ENCODE measurements around the gene TRMT61B.

The TRMT61B gene

DNA sequence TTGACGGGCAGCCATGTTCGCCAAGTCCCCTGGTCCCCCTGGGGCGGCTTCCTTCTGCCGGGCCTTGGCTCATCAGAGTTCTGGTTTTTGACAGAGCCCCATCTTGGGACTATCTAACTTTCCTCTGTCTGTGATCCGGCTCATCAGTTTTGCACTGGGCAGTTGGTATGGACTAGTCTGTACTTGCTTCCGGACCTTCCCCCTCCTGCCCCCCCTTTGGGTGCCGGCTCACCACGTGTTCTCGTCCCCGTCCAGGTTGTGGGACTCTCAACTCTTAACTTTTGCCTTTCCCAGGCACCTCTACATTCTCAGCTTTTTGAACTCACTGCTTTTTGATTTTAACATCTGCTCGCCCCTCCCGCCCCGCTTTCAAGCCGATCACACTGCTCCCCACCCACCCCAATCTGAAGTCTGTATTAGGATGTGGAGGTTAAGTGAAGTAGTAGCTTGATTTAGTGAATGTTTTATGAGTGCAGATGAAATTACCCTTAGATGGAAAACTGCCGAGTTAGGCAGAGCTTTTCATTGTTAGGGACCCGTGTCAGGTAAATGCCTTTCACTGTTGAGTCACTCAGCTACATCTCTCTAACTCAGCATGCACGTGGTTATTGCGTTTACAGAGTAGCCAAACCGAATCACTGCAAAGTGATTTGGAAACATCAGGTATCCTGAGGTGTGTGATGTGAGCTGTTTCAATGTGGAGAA, 25.2 kb upstream of the TRMT61B start:
- ATAC-seq (ENCODE audit: low read depth): peak; percentile 10
- Mint-ChIP-seq H3K4me3 (peak overlapping the region; percentile 95), H3K4me1 (peaks cover 27% of the 10 kb centered on the region), H3K36me3 (peaks cover 2% of the 10 kb centered on the region), H3K27ac (peak overlapping the region; percentile 91), H3K27me3 (no peaks in the 10 kb centered on the region), H3K9me3 (no peaks in the 10 kb centered on the region)
- no peak for DNase-seq (ENCODE audit: low spot score in 2 of 2)

DNA sequence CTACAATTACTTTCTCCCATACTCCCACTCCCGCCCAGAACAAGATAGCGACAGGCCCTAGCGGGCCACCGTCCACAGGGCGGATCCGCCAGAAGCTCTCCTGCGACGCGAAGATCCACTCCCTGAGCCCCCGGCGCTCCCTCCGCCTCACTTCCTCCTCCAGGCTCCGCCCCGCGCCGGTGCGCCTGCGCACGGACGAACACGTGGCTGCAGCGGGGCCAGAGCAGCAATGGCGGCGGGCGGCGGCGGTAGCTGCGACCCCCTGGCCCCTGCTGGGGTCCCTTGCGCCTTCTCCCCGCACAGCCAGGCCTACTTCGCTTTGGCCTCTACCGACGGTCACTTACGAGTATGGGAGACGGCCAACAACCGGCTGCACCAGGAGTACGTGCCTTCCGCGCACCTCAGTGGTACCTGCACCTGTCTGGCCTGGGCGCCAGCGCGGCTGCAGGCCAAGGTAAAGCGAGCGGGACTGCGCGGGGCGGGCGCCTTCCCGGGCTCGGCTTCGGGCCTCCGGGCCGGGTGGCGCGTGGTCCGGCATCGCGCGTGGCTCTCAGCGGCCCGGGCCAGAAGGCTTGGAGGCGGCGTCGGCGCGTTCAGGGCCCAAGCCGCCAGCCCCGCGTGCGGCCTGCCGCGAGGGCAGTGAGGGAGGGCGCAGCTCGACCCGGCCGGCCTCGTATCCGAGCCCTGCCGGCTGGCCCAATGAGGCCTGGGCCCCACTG, 24.5 kb upstream of the TRMT61B start, which contains the start of gene WDR43:
Gene WDR43 (plus strand): TSS at position 198 of the 719 bp plus-strand sequence. CDS start 32 bp downstream, at position 230.
- Mint-ChIP-seq H3K4me3 (peak within 1 kb of the TSS; percentile 95), H3K9me3 (no peaks in the 10 kb centered on the region), H3K4me1 (peaks cover 27% of the 10 kb centered on the region), H3K27ac (peak within 1 kb of the TSS; percentile 91), H3K27me3 (no peaks in the 10 kb centered on the region), H3K36me3 (peaks cover 2% of the 10 kb centered on the region)
- ATAC-seq (ENCODE audit: low read depth): peak; percentile 91
- DNase-seq (ENCODE audit: low spot score in 2 of 2): peak; percentile 92 to 97

DNA sequence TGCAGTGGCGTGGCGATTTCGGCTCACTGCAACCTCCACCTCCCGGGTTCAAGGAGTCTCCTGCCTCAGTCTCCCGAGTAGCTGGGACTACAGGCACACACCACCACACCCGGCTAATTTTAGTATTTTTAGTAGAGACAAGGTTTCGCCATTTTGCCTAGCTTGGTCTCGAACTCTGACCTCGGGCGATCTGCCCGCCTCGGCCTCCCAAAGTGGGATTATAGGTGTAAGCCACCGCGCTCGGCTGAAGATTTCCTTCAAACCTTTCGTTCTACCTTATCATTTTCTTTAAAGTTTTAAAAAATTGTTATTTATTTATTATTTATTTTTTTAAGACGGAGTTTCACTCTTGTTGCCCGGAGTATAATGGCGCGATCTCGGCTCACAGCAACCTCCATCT, 23.4 kb upstream of the TRMT61B start:
- H3K4me3 Mint-ChIP-seq: no peak overlapping the region
- H3K36me3 Mint-ChIP-seq: peaks cover 2% of the 10 kb centered on the region

DNA sequence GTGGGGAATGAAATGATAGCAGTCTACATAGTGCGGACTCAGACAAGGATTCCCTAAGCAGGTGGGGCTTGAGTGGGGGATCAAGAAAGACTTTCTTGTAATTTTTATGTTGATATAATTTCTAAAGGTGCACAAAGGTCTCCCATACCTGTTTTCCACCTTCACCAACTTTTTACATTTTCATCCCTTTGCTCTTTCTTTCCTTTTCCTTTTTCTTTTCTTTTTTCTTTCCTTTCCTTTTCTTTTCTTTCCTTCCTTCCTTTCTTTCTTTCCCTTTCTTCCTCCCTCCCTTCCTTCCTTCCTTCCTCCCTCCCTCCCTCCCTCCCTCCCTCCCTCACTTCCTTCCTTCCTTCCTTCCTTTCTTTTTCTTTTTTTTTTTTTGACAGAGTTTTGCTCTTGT, 10.1 kb upstream of the TRMT61B start:
- no peaks in the 10 kb centered on the region for H3K9me3 Mint-ChIP-seq
- H3K36me3 Mint-ChIP-seq: no peaks in the 10 kb centered on the region
- DNase-seq (ENCODE audit: low spot score in 2 of 2) (no peak), ATAC-seq (ENCODE audit: low read depth) (no peak)
- peaks cover 10% of the 10 kb centered on the region for H3K27me3 Mint-ChIP-seq
- H3K4me1 Mint-ChIP-seq: no peaks in the 10 kb centered on the region
- no peak overlapping the region for H3K27ac Mint-ChIP-seq
- no peak overlapping the region for H3K4me3 Mint-ChIP-seq

More for the DNA sequence above, 23.4 kb upstream of the TRMT61B start:
- no peaks in the 10 kb centered on the region for H3K9me3 Mint-ChIP-seq
- no peak for DNase-seq (ENCODE audit: low spot score in 2 of 2)
- peaks cover 19% of the 10 kb centered on the region for H3K4me1 Mint-ChIP-seq
- H3K27ac Mint-ChIP-seq: no peak overlapping the region
- ATAC-seq (ENCODE audit: low read depth): no peak
- no peaks in the 10 kb centered on the region for H3K27me3 Mint-ChIP-seq

DNA sequence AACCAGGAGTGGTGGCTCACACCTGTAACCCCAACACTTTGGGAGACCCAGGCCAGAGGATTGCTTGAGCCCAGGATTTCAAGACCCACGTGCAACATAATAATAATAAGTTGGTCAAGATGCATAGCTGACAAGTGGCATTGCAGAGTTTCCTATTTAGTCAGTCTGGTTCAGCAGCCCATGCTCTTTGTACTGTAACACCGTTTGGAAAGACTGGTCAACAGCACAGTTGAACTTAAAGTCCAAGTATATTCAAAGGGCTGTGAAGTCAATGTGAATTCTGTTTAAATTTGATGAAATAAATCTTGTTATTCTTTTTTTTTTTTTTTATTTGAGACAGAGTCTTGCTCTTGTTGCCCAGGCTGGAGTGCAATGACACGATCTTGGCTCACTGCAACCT, 1.5 kb upstream of the TRMT61B start:
- H3K4me3 Mint-ChIP-seq: no peak overlapping the region
- DNase-seq (ENCODE audit: low spot score in 2 of 2) (no peak), ATAC-seq (ENCODE audit: low read depth) (no peak)
- H3K27ac Mint-ChIP-seq: no peak overlapping the region
- peaks cover 4% of the 10 kb centered on the region for H3K36me3 Mint-ChIP-seq
- no peaks in the 10 kb centered on the region for H3K9me3 Mint-ChIP-seq
- peaks cover 14% of the 10 kb centered on the region for H3K4me1 Mint-ChIP-seq
- peaks cover 3% of the 10 kb centered on the region for H3K27me3 Mint-ChIP-seq

DNA sequence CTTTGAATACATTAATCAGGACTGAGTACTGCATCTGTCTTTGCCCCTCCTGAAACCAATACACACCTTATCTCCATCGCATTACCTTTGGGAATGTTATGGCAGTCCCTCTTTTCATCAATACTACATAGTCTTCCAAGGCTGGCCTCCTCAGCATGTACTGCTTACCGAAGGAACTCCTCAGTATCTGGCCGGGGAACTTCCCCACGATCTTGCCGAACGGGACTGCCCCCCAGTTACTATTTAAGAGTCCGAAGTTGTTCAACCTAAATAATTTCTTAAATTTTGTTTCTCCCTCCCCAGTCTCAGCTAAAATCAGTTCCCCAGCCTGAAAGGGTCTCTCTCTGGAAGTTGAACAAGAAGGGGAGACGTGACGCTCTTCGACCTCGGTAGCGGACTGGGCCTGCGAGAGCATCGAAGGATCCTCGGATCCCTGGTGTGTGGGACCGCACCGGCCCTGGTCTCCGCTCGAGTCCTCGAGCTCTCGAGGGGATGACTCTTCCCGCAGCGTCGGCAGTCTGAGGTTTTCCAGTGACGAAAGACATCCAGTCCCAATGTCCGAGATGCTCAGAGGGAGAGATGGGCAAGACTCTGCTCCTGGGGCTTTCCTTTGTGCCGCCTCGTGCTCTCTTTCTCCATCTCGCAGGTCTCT, 489 bp downstream of the TRMT61B start:
- H3K27ac Mint-ChIP-seq: peak overlapping the region; percentile 96
- H3K4me3 Mint-ChIP-seq: peak overlapping the region; percentile 92
- H3K4me1 Mint-ChIP-seq: peaks cover 21% of the 10 kb centered on the region
- no peaks in the 10 kb centered on the region for H3K9me3 Mint-ChIP-seq
- peaks cover 9% of the 10 kb centered on the region for H3K36me3 Mint-ChIP-seq
- ATAC-seq (ENCODE audit: low read depth): peak; percentile 6
- DNase-seq (ENCODE audit: low spot score in 2 of 2): peak in 1 of 2 donors; percentile 5
- H3K27me3 Mint-ChIP-seq: no peaks in the 10 kb centered on the region

DNA sequence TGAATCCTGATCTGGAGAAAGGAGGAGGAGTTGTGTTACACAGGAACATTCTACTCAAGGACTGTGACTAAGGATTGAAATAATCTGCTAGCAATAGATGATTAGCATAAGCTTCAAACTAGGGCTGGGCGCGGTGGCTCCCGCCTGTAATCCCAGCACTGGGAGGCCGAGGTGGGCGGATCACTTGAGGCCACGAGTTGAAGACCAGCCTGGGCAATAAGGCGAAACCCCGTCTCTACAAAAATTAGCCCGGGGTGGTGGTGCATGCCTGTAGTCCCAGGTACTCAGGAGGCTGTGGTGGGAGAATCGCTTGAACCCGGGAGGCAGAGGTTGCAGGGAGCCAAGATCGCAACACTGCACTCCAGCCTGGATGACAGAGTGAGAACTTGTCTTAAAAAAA, 1.5 kb downstream of the TRMT61B start:
- Mint-ChIP-seq H3K36me3 (peaks cover 14% of the 10 kb centered on the region), H3K9me3 (no peaks in the 10 kb centered on the region), H3K27me3 (no peaks in the 10 kb centered on the region), H3K4me1 (peaks cover 27% of the 10 kb centered on the region), H3K27ac (peak overlapping the region; percentile 65), H3K4me3 (peak overlapping the region; percentile 71)
- ATAC-seq (ENCODE audit: low read depth) (no peak), DNase-seq (ENCODE audit: low spot score in 2 of 2) (no peak)

DNA sequence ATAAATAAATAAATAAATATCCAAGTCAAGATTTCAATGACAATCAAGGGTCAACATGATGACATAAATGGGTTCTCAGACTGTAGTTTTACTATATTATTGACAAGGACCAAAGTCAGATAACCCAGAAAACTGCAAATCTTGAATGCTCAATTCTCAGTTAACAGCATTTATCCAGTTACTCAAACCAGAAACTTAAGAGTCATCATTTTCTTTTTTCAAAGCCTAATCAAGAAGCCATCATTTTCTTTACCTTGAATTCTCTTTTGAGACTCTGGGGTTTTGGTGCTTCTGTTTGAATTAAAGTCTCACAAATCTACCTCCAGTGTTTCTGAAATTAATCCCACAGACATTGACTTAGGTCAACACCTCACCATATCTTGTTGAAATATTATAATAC, 14.1 kb downstream of the TRMT61B start:
- Mint-ChIP-seq H3K4me1 (peaks cover 6% of the 10 kb centered on the region), H3K36me3 (peaks cover 24% of the 10 kb centered on the region), H3K27ac (no peak overlapping the region), H3K4me3 (no peak overlapping the region), H3K9me3 (no peaks in the 10 kb centered on the region), H3K27me3 (no peaks in the 10 kb centered on the region)
- ATAC-seq (ENCODE audit: low read depth) (no peak), DNase-seq (ENCODE audit: low spot score in 2 of 2) (no peak)

DNA sequence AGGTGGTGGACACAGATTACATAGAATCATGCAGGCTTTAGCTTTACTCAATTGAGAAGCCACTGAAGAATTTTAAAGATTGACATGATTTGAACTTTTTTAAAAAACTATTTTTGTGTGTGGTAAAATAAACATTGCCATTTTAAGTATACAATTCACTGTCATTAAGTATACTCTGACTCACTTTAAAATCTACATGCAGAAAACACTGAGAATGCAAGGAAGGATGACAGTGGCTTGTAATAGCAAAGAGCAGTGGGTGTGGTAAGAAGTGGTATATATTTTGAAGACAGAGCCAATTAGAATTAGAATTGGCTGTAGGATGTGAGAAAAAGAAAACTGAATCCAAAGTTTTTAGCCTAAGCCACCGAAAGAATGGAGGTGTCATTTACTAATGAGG, 14.9 kb downstream of the TRMT61B start:
- ATAC-seq (ENCODE audit: low read depth): no peak
- Mint-ChIP-seq H3K4me1 (peaks cover 2% of the 10 kb centered on the region), H3K9me3 (no peaks in the 10 kb centered on the region), H3K27ac (no peak overlapping the region), H3K27me3 (no peaks in the 10 kb centered on the region), H3K4me3 (no peak overlapping the region), H3K36me3 (peaks cover 17% of the 10 kb centered on the region)
- DNase-seq (ENCODE audit: low spot score in 2 of 2): no peak

DNA sequence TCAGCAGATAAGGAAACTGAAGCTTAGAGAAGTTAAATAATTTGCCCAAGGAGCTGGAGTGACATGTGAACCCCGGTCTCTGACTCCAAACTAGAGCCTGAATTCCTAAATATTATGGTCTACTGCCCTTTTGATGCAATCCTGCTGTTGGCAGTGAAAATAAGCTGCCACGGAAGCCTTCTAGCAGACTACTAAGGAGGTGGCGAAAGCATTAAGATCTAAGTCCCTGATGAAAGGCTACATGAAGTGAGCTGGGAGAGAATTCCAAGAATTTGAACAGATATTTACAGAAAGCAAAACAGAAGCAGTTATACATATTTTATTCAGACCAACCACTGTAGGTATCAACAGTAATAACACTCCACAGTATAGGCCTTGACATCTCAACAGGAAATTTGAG, 28.1 kb downstream of the TRMT61B start:
- Mint-ChIP-seq H3K36me3 (peaks cover 8% of the 10 kb centered on the region), H3K27me3 (no peaks in the 10 kb centered on the region), H3K4me3 (no peak overlapping the region), H3K9me3 (no peaks in the 10 kb centered on the region), H3K4me1 (no peaks in the 10 kb centered on the region), H3K27ac (no peak overlapping the region)
- no peak for DNase-seq (ENCODE audit: low spot score in 2 of 2)
- no peak for ATAC-seq (ENCODE audit: low read depth)

DNA sequence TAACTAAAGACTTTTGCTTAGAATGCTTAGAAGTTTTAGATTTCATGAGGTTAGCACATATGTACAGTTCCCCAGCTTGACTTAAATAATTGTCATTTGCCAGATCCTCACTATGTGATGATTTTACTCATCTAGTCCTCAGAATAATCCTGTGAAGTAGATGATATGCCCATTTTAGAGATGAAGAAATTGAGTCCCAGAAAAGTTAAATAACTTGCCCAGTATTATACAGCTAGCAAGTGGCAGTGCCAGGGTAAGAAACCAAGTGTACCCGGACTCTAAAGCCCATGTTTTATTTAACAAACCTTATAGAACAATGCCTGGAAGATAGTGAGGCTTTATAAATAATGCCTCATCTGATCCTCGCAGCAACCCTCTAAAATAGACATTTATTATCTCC, 31.1 kb downstream of the TRMT61B start:
- H3K27ac Mint-ChIP-seq: no peak overlapping the region
- H3K36me3 Mint-ChIP-seq: peaks cover 4% of the 10 kb centered on the region
- H3K9me3 Mint-ChIP-seq: peaks cover 2% of the 10 kb centered on the region
- H3K4me1 Mint-ChIP-seq: no peaks in the 10 kb centered on the region
- H3K27me3 Mint-ChIP-seq: no peaks in the 10 kb centered on the region
- no peak overlapping the region for H3K4me3 Mint-ChIP-seq
- no peak for ATAC-seq (ENCODE audit: low read depth)
- DNase-seq (ENCODE audit: low spot score in 2 of 2): no peak

DNA sequence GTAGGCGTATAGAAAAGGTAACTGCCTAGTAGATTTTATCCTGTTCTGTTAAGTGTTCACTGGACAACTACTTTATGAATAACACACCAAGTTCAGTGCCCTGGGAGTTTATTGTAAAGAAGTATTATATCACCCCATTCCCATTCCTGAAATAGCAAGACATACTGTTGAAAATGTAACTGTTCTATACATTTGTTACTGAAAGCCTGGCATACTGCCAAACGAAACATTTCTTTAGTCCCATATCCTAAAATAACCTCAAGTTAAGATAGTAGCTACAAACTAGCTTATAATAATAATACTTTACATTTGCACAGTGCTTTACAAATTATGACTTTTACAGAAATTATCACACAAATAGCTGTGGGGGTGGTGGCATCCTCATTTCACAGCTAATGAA, 34.3 kb downstream of the TRMT61B start:
- H3K27me3 Mint-ChIP-seq: no peaks in the 10 kb centered on the region
- DNase-seq (ENCODE audit: low spot score in 2 of 2) (no peak), ATAC-seq (ENCODE audit: low read depth) (no peak)
- H3K9me3 Mint-ChIP-seq: peaks cover 3% of the 10 kb centered on the region
- H3K4me3 Mint-ChIP-seq: no peak overlapping the region
- H3K36me3 Mint-ChIP-seq: peaks cover 1% of the 10 kb centered on the region
- no peak overlapping the region for H3K27ac Mint-ChIP-seq
- no peaks in the 10 kb centered on the region for H3K4me1 Mint-ChIP-seq

DNA sequence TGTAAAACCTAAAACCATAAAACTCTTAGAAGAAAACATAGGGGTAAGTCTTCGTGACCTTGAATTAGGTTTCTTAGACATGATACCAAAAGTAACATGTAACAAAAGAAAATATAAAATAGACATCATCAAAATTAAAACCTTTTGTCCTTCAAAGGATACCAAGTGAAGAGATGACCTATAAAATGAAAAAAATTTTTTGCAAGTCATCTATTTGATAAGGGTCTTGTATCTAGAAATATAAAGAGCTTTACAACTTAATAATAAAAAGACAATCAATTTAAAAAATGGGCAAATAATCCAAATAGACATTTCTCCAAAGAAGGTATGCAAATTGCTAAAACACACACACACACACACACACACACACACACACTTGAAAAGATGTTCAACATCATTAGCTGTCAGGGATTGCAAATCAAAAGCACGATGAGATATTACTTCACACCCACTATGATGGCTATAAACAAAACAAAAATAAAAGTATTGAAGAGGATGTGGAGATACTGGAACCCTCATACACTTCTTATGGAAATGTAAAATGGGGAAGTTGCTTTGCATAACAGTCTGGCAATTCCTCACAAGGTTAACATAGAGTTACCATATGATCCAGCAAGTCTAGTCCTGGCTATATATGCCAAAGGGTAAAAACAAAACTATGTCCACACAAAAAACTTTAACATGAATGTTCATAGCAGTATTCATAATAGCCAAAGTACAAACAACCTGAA, 36.2 kb downstream of the TRMT61B start:
- no peak overlapping the region for H3K4me3 Mint-ChIP-seq
- DNase-seq (ENCODE audit: low spot score in 2 of 2) (no peak), ATAC-seq (ENCODE audit: low read depth) (no peak)
- no peak overlapping the region for H3K27ac Mint-ChIP-seq
- H3K4me1 Mint-ChIP-seq: no peaks in the 10 kb centered on the region
- H3K36me3 Mint-ChIP-seq: peaks cover 1% of the 10 kb centered on the region
- peaks cover 3% of the 10 kb centered on the region for H3K9me3 Mint-ChIP-seq
- H3K27me3 Mint-ChIP-seq: no peaks in the 10 kb centered on the region

DNA sequence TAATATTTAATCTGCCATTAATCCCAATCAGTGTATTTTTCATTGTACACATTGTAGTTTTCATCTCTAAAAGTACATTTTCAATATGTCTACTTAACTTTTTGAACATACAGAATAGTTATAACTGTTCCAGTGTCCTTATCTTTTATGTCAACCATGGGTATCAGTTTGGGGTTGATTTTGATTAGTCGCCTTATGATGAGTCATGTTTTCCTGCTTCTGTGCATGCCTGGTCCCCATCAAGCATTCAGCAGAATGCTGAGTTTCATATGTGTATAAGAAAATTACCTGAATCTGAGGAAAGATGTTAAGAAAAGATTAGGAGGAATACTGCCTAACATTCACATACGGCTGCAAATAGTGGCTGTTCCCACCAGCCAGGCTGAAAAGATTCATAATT, 41.7 kb downstream of the TRMT61B start:
- ATAC-seq (ENCODE audit: low read depth) (no peak), DNase-seq (ENCODE audit: low spot score in 2 of 2) (no peak)

More for the DNA sequence above, 41.7 kb downstream of the TRMT61B start:
- Mint-ChIP-seq H3K27ac (no peak overlapping the region), H3K4me1 (no peaks in the 10 kb centered on the region), H3K36me3 (no peaks in the 10 kb centered on the region), H3K4me3 (no peak overlapping the region), H3K9me3 (no peaks in the 10 kb centered on the region), H3K27me3 (no peaks in the 10 kb centered on the region)

Measured in memory B cell (primary cell).